NT2/D1 (cell line): Measurements from ENCODE around the gene PSIP1.

Source experiments
- YY1 ChIP-seq: IDR thresholded peaks from 2 replicates; pipeline ENCODE4 v1.6.1; 2011; ENCODE audit not compliant: insufficient read length, insufficient read depth
- ZNF274 ChIP-seq: IDR thresholded peaks from 2 replicates; pipeline ENCODE4 v1.6.1; 2011; ENCODE audit warnings: mild to moderate bottlenecking, low read depth, low read length

DNA sequence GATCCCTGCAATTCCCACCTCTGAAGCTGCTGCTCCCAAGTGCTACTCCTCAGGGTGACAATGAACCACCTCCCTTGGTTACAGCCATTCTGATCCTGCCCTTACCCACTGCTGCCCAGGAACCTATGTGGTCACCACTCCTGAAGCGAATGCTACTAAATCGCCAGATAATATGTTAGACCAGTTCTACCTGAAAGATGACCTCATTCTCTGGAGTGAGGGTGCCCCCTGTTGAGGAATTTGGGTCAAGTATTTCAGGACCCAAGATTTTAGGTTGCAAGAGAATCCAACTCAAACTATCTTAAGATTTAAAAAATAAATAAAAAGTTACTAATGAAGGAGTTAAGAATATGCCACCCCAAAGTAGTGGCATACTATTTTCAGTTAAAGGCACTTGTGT is 93.9 kb downstream of the PSIP1 start:
- TF ChIP-seq ZNF274 (no peak), YY1 (no peak)
